ENCODE measurements around the gene CDH5. TPM values are rescaled to one million over a fixed set of nuclear protein-coding genes. Genes with fewer than 3 reads are reported as not detected.

The CDH5 gene
- polyA plus RNA-seq, 1 of the 3 experiments (the other 2 are of a cell fraction) = not detected

DNA sequence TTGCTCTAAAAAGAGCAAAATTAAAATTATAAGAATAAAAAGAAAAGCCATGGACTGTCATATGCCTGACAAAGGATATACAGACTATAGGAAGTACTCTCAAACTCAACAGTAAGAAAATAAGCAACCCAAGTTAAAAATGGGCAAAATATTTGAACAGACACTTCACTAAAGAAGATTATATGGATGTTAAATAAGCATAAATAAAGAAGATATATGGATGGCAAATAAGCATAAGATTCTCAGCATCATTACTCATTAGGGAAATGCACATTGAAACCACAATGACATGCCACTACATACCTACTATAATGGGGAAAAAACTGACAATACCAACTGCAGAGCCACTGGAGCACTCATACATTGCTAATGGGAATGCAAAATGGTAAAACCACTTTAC lies 45.7 kb downstream of the CDH5 start (continued):
- TF ChIP-seq, protein P1, sequence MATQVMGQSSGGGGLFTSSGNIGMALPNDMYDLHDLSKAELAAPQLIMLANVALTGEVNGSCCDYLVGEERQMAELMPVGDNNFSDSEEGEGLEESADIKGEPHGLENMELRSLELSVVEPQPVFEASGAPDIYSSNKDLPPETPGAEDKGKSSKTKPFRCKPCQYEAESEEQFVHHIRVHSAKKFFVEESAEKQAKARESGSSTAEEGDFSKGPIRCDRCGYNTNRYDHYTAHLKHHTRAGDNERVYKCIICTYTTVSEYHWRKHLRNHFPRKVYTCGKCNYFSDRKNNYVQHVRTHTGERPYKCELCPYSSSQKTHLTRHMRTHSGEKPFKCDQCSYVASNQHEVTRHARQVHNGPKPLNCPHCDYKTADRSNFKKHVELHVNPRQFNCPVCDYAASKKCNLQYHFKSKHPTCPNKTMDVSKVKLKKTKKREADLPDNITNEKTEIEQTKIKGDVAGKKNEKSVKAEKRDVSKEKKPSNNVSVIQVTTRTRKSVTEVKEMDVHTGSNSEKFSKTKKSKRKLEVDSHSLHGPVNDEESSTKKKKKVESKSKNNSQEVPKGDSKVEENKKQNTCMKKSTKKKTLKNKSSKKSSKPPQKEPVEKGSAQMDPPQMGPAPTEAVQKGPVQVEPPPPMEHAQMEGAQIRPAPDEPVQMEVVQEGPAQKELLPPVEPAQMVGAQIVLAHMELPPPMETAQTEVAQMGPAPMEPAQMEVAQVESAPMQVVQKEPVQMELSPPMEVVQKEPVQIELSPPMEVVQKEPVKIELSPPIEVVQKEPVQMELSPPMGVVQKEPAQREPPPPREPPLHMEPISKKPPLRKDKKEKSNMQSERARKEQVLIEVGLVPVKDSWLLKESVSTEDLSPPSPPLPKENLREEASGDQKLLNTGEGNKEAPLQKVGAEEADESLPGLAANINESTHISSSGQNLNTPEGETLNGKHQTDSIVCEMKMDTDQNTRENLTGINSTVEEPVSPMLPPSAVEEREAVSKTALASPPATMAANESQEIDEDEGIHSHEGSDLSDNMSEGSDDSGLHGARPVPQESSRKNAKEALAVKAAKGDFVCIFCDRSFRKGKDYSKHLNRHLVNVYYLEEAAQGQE (IDR thresholded peaks at IDR 0.05; ENCODE audit: low read depth, low read length) = no peak

DNA sequence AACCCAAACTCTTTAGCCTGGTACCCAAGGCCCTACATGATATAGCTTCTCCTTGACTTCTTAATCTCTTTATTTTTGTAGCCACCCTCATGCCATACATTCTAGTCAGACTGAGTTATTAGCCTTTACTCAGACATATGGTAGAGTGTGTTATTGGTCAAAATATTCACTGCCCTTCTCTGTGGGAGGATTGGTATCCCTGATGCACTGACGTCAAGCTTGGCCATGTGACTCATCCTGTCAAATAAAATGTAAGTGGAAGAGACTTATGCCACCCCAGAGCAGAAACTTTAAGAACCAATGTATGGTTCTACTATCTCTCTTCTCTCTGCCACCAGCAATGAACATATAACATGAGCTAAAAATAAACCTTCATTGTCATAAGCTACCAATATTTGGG lies 48.4 kb downstream of the CDH5 start:
- POLR2A ChIA-PET = no interaction called here
- H3K27ac ChIP-seq (ENCODE audit: low read depth in 2 of 2, low read length in 1 of 2) = no peak overlapping the region

DNA sequence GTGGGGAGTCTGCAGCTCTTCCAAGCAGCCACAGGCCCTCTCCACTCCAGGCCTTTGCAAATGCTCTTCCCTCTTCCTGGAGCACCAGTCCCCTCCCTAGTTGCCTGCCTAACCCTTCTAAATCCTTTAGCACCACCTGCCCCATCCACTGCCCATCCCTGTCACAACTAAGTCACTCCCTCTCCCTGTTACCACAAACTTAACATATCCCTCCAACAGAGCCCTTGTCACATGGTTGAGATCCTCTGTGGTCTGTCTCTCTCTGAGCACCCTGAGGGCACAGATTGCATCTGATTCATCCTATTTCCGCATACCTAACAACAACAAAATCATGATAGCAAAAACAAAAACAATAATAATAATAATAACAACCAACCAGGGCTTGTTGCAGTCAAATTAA lies 49.6 kb downstream of the CDH5 start:
- WGBS (ENCODE audit: low lambda C conversion rate) = 41% methylated on average over 1 of the region's 1 CpG
- H3K4me3 ChIP-seq (ENCODE audit: low read depth in 2 of 2, low read length in 1 of 2) = no peak overlapping the region
- H3K4me1 ChIP-seq (ENCODE audit: control insufficient read depth in 1 of 2, insufficient read depth in 2 of 2, low read depth in 1 of 2, low read length in 1 of 2) = no peaks in the 10 kb centered on the region
- no peaks in the 10 kb centered on the region for H3K79me2 ChIP-seq (ENCODE audit: insufficient read depth)
- POLR2A ChIA-PET = no interaction called here
- DNase-seq = no peak
- no peaks in the 10 kb centered on the region for H3K9me3 ChIP-seq
- no peaks in the 10 kb centered on the region for H3K9me2 ChIP-seq
- CTCF ChIA-PET = interaction anchor here (2.0 kb wide), 1 partner anchor 10 kb away, joined by 14 read pairs; no protein-coding TSS in a partner anchor
- no peak overlapping the region for H3K4me2 ChIP-seq
- H2AFZ ChIP-seq (ENCODE audit: low read depth) = no peak overlapping the region
- H3K27ac ChIP-seq (ENCODE audit: low read depth in 2 of 2, low read length in 1 of 2) = no peak overlapping the region
- H3K36me3 ChIP-seq (replicated peaks in 1 of 2; ENCODE audit: control insufficient read depth in 1 of 2, insufficient read depth in 2 of 2, low read length in 1 of 2) = peaks cover 0 to 5% of the 10 kb centered on the region in 2 experiments
- H3K27me3 ChIP-seq (ENCODE audit: insufficient read depth) = no peaks in the 10 kb centered on the region
- no peak overlapping the region for H3K9ac ChIP-seq
- no peaks in the 10 kb centered on the region for H4K20me1 ChIP-seq (ENCODE audit: insufficient read depth)
- H3F3A ChIP-seq (replicated peaks; ENCODE audit: insufficient read depth) = no peaks in the 10 kb centered on the region
- no peak for TF ChIP-seq NRF1 (IDR thresholded peaks at IDR 0.05; ENCODE audit: low read depth, low read length)
- no peak for TF ChIP-seq SMC3 (IDR thresholded peaks at IDR 0.05; ENCODE audit: low read depth, low read length)
- TF ChIP-seq FOXJ3 (CRISPR knock-in tag; IDR thresholded peaks at IDR 0.05) = no peak
- TF ChIP-seq, protein P2, sequence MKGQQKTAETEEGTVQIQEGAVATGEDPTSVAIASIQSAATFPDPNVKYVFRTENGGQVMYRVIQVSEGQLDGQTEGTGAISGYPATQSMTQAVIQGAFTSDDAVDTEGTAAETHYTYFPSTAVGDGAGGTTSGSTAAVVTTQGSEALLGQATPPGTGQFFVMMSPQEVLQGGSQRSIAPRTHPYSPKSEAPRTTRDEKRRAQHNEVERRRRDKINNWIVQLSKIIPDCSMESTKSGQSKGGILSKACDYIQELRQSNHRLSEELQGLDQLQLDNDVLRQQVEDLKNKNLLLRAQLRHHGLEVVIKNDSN (IDR thresholded peaks at IDR 0.05; ENCODE audit: borderline replicate concordance, low read depth) = no peak

More for the DNA sequence above, 48.4 kb downstream of the CDH5 start:
- H3K9ac ChIP-seq = no peak overlapping the region
- no peak overlapping the region for H3K4me3 ChIP-seq (ENCODE audit: low read depth in 2 of 2, low read length in 1 of 2)
- no peak overlapping the region for H2AFZ ChIP-seq (ENCODE audit: low read depth)
- no peaks in the 10 kb centered on the region for H3K79me2 ChIP-seq (ENCODE audit: insufficient read depth)
- no peak overlapping the region for H3K4me2 ChIP-seq
- no peaks in the 10 kb centered on the region for H4K20me1 ChIP-seq (ENCODE audit: insufficient read depth)
- no peaks in the 10 kb centered on the region for H3K9me2 ChIP-seq
- TF ChIP-seq JUND (IDR thresholded peaks at IDR 0.05) = no peak
- TF ChIP-seq POLR2AphosphoS5 (IDR thresholded peaks at IDR 0.05; ENCODE audit: low read depth, low read length) = no peak
- TF ChIP-seq TEAD4 (IDR thresholded peaks at IDR 0.05; ENCODE audit: borderline replicate concordance, insufficient read depth) = no peak
- no peak for TF ChIP-seq EP300 (IDR thresholded peaks at IDR 0.05; ENCODE audit: borderline replicate concordance in 1 of 2, low read depth in 1 of 2, low read length in 1 of 2)
- TF ChIP-seq, protein P2 (IDR thresholded peaks at IDR 0.05; ENCODE audit: borderline replicate concordance, low read depth) = no peak
- no peak for TF ChIP-seq MXI1 (IDR thresholded peaks at IDR 0.05; ENCODE audit: low read depth, low read length)
- TF ChIP-seq SIN3A (IDR thresholded peaks at IDR 0.05; ENCODE audit: borderline replicate concordance, low read depth, low read length) = no peak
- no peak for TF ChIP-seq EZH2phosphoT487 (IDR thresholded peaks at IDR 0.05; ENCODE audit: borderline replicate concordance, low read depth)
- TF ChIP-seq NFIC (IDR thresholded peaks at IDR 0.05; ENCODE audit: borderline replicate concordance) = no peak
- no peak for TF ChIP-seq GABPA (IDR thresholded peaks at IDR 0.05; ENCODE audit: low read depth)
- no peak for TF ChIP-seq FOSL2 (IDR thresholded peaks at IDR 0.05; ENCODE audit: borderline replicate concordance, low read depth)
- H3F3A ChIP-seq (replicated peaks; ENCODE audit: insufficient read depth) = no peaks in the 10 kb centered on the region
- H3K36me3 ChIP-seq (replicated peaks in 1 of 2; ENCODE audit: control insufficient read depth in 1 of 2, insufficient read depth in 2 of 2, low read length in 1 of 2) = peaks cover 0 to 5% of the 10 kb centered on the region in 2 experiments
- H3K9me3 ChIP-seq = no peaks in the 10 kb centered on the region
- CTCF ChIA-PET = interaction anchor here (1.1 to 2.0 kb wide), 4 partner anchors 9 to 236 kb away, joined by 3 to 14 read pairs (median 4); no protein-coding TSS in a partner anchor
- H3K27me3 ChIP-seq (ENCODE audit: insufficient read depth) = no peaks in the 10 kb centered on the region
- WGBS (ENCODE audit: low lambda C conversion rate) = 10% methylated on average over 1 of the region's 1 CpG
- DNase-seq = no peak
- H3K4me1 ChIP-seq (ENCODE audit: control insufficient read depth in 1 of 2, insufficient read depth in 2 of 2, low read depth in 1 of 2, low read length in 1 of 2) = no peaks in the 10 kb centered on the region
